IMR-90 (cell line): ENCODE results near the gene LEF1.

Source experiments
- CEBPB ChIP-seq: IDR thresholded peaks from 2 replicates; pipeline ENCODE4 v1.6.1; 2012; ENCODE audit warnings: low read depth, low read length, improper control_type of control experiment
- CHD1 ChIP-seq: IDR thresholded peaks from 2 replicates; pipeline ENCODE4 v1.6.1; 2012; ENCODE audit warnings: low read depth, low read length, improper control_type of control experiment
- MXI1 ChIP-seq: IDR thresholded peaks from 2 replicates; pipeline ENCODE4 v1.6.1; 2012; ENCODE audit warnings: low read depth, mild to moderate bottlenecking, low read length, moderate library complexity, borderline replicate concordance
- NFE2L2 ChIP-seq: fragments of 150-350 bp; IDR thresholded peaks from 2 replicates; pipeline ENCODE4 v1.6.1; 2016; ENCODE audit warnings: low read depth, mild to moderate bottlenecking, low read length
- POLR2A ChIP-seq: IDR thresholded peaks from 2 replicates; pipeline ENCODE4 v1.6.1; 2012; ENCODE audit warnings: mild to moderate bottlenecking, low read depth, low read length
- RAD21 ChIP-seq: IDR thresholded peaks from 2 replicates; pipeline ENCODE4 v1.6.1; 2012; ENCODE audit warnings: low read length, improper control_type of control experiment
- RCOR1 ChIP-seq: IDR thresholded peaks from 2 replicates; pipeline ENCODE4 v1.6.1; 2012; ENCODE audit warnings: mild to moderate bottlenecking, low read length, improper control_type of control experiment; ENCODE audit not compliant: insufficient replicate concordance
- RFX5 ChIP-seq: IDR thresholded peaks from 2 replicates; pipeline ENCODE4 v1.8.0; 2012; ENCODE audit warnings: low read depth, mild to moderate bottlenecking, low read length, moderate library complexity
- SMC3 ChIP-seq: fragments of 150-350 bp; IDR thresholded peaks from 2 replicates; pipeline ENCODE4 v1.6.1; 2016; ENCODE audit warnings: low read depth, mild to moderate bottlenecking, antibody characterized with exemption, low read length, moderate library complexity
- TF ChIP-seq, protein P1 (sequence below): conservative IDR thresholded peaks from 2 replicates; pipeline ENCODE4 v1.5.1; 2012; ENCODE audit warnings: mild to moderate bottlenecking, low read depth, low read length, improper control_type of control experiment
- TF ChIP-seq, protein P2 (sequence below): fragments of 150-350 bp; IDR thresholded peaks from 2 replicates; pipeline ENCODE4 v1.6.1; 2017; ENCODE audit warnings: mild to moderate bottlenecking, antibody characterized with exemption, low read length, low read depth
- TF ChIP-seq, protein P3 (sequence below): fragments of 150-350 bp; IDR thresholded peaks from 2 replicates; pipeline ENCODE4 v1.6.1; 2016; ENCODE audit warnings: low read depth, mild to moderate bottlenecking, low read length, moderate library complexity, borderline replicate concordance

DNA sequence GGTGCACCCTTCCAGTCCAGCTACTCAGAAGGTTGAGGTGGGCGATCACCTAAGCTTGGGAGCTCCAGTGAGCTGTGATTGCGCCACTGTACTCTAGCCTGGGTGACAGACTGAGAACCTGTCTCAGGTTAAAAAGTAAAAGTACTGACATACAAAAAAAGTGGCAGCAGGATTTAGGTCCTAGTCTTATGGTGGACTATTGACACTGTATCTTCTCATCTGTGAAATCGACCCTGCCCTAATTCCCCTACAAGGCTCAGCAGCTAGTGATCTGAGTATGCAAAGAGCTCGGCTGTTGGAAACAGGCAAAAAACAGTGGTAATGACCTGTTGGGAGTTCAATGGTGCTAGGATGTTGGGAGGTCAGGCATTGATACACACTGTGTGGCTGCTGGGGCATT lies 57.0 kb downstream of the LEF1 start:
- TF ChIP-seq, protein P1, sequence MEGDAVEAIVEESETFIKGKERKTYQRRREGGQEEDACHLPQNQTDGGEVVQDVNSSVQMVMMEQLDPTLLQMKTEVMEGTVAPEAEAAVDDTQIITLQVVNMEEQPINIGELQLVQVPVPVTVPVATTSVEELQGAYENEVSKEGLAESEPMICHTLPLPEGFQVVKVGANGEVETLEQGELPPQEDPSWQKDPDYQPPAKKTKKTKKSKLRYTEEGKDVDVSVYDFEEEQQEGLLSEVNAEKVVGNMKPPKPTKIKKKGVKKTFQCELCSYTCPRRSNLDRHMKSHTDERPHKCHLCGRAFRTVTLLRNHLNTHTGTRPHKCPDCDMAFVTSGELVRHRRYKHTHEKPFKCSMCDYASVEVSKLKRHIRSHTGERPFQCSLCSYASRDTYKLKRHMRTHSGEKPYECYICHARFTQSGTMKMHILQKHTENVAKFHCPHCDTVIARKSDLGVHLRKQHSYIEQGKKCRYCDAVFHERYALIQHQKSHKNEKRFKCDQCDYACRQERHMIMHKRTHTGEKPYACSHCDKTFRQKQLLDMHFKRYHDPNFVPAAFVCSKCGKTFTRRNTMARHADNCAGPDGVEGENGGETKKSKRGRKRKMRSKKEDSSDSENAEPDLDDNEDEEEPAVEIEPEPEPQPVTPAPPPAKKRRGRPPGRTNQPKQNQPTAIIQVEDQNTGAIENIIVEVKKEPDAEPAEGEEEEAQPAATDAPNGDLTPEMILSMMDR, result no peak
- TF ChIP-seq, protein P2, sequence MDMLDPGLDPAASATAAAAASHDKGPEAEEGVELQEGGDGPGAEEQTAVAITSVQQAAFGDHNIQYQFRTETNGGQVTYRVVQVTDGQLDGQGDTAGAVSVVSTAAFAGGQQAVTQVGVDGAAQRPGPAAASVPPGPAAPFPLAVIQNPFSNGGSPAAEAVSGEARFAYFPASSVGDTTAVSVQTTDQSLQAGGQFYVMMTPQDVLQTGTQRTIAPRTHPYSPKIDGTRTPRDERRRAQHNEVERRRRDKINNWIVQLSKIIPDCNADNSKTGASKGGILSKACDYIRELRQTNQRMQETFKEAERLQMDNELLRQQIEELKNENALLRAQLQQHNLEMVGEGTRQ, result no peak
- TF ChIP-seq CEBPB (no peak), POLR2A (no peak), RAD21 (no peak), SMC3 (no peak), CHD1 (no peak), NFE2L2 (no peak), MXI1 (no peak), RFX5 (no peak), RCOR1 (no peak)
- TF ChIP-seq, protein P3, sequence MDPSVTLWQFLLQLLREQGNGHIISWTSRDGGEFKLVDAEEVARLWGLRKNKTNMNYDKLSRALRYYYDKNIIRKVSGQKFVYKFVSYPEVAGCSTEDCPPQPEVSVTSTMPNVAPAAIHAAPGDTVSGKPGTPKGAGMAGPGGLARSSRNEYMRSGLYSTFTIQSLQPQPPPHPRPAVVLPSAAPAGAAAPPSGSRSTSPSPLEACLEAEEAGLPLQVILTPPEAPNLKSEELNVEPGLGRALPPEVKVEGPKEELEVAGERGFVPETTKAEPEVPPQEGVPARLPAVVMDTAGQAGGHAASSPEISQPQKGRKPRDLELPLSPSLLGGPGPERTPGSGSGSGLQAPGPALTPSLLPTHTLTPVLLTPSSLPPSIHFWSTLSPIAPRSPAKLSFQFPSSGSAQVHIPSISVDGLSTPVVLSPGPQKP, result no peak
